DMS153 treated with DMSO at 0.1 percent for 48 hours (cell line): ENCODE data around the gene ATP11C.

Source experiments
- DNase-seq: peaks from one replicate; lab custom pipeline; 2025; ENCODE audit not compliant: unreplicated experiment; lab: John Stamatoyannopoulos, UW

ATP11C gene

GRCh38 chrX:139815771-139816170 is 117.1 kb downstream of the ATP11C start:
- no peak for DNase-seq

DNA sequence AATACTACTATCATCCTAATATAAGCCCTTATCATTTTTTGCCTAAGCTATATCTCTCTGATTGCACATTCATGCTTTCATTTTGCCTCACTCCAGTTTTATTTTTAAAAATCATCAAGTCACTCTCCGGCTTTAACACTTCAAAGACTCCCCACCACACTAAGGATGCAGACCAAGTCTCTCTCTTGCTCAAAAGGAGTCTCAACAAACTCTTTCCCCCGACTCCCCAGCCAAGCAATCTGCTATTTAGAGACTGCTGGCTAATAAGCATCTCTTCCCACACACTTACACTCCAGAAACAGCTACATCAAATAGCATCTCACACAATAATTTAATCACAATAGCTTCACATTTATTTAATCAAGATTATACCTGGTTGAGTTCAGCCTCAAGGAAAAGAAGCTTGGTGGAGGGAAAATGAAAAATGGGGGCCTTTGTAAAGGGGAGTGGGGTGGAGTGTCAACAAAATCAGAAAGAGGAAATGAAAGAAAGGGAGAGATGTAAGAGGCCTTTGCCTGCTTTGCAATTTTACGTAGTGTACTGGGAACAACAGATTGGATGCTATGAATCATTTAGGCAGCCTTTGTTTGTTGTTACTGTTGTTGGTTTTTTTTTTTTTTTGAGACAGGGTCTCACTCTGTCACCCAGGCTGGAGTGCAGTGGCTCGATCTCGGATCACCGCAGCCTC is 120.8 kb downstream of the ATP11C start:
- DNase-seq = no peak

GRCh38 chrX:139804482-139804881 is 128.4 kb downstream of the ATP11C start:
- DNase-seq = no peak

- no peak for DNase-seq
Observed at GRCh38 chrX:139803224-139803623, 129.6 kb downstream of the ATP11C start.

DNA sequence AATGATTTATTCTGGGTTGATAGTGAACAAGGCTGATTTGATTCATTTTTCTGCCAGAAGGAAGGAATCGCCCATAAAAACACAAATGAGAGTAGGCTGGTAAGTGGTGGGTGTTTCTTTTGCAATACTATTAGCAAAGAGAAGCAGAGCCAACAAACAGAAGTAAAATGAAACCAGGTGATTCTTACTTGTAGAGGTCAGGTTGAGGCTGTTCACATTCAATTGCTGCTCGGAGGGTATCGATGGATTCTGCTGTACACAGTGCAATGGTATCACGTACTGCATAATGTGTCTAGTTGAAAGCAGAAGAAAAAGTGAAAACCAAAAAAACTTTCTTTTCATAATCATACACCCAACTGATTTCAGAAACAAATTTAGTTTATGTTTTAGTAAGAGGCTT is 130.8 kb downstream of the ATP11C start:
- no peak for DNase-seq

DNA sequence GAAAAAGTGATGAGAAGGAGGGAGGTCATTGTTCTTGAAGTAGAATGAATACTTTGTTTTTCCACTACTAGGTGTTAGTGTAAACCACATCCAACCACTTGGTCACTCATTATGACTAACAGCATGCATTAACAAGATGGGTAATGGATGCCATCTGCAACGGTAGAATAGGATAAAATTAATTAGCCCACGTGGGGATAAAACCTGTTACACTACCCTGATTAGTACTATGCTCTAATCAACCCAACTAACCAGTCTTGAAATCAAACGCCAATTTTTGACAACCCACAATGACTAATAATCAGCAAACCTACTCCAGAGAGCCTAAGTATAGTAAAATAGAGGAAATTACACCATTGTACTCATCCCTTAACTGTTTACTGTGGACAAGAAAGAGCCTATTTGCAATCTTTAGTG is 131.4 kb downstream of the ATP11C start:
- no peak for DNase-seq

DNA sequence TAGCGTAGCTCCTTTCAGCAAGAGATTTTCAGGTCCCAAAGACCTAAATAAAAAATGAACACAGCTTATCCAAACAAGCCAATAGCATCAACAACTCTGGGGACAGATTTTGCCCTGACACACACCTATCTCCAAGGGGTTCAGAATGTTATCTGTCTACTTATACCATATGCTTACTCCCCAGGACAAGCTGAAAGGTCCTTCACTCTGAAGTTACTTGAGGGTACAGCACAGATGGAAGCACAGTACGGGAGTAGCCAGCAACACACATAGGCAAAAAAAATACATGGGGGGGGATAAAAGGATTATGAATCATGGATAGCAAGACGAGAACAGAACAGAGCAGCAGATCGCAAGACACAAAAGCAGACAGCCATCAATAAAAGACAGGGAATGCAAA is 134.2 kb downstream of the ATP11C start:
- no peak for DNase-seq

DNA sequence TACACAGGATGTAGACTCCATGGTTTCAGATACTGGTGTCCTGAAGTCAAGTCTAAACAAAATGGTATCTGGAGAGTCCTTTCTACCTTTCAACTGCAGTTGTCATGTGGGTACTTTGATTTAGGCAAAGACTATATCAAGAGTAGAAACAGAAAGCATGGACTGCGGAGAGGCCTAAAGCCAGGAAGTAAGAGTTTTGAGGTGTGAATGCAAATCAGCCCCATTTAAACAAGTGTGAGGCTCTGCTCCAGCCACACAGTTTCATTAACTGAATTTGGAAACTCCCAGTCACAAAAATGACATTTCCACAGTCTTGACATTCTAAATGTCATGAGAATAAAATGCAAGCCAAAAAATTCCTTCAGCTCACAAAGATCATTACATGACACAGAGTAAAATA is 137.7 kb downstream of the ATP11C start:
- no peak for DNase-seq

- no peak for DNase-seq
Observed at GRCh38 chrX:139787601-139788000, 145.3 kb downstream of the ATP11C start.

GRCh38 chrX:139784807-139785206 is 148.0 kb downstream of the ATP11C start:
- DNase-seq = no peak

GRCh38 chrX:139783959-139784358 is 148.9 kb downstream of the ATP11C start:
- no peak for DNase-seq

- no peak for DNase-seq
Observed at GRCh38 chrX:139783030-139783429, 149.8 kb downstream of the ATP11C start.

GRCh38 chrX:139776599-139776998 is 156.3 kb downstream of the ATP11C start:
- DNase-seq = no peak

- DNase-seq = no peak
Observed at GRCh38 chrX:139770366-139770765, 162.5 kb downstream of the ATP11C start.

GRCh38 chrX:139766545-139766983 is 166.3 kb downstream of the ATP11C start:
- no peak for DNase-seq

DNA sequence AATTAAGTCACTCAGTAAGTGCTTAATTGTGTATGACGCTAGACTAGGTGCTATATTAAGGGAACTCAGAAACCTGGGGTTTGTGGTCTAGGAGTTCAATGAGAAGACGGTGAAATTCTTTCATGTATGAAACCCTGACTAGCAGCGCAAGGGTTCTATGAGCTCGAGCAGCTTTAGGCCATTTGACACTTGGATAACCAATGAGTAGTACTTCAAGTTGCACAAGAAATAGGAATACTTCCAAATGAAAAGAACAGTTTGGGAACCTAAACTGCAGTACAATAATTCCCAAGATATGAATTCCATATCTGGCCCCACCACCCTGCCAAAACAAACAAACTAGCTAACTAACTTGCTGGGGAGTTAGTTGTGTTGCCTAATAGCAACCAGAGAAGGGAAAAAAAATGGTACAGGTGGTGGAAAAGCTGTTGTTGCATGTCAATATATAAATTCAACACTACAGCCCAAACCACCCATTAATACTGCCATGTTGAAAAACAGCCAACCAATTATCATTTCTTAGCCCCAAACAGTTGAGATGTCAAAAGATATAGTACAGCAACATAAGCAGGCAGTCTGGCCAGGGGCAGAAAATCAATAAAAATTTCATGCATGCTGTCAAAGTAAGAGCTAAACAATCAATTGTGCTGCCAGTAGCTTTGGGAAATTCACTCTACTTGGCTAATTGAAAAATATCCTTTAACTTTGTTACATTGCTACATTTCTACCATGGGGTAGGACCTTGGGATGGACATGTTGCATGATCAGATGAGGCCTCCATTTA is 170.3 kb downstream of the ATP11C start:
- DNase-seq = no peak

- DNase-seq = peak; percentile 21
Observed at GRCh38 chrX:139759637-139760036, 173.2 kb downstream of the ATP11C start.

DNA sequence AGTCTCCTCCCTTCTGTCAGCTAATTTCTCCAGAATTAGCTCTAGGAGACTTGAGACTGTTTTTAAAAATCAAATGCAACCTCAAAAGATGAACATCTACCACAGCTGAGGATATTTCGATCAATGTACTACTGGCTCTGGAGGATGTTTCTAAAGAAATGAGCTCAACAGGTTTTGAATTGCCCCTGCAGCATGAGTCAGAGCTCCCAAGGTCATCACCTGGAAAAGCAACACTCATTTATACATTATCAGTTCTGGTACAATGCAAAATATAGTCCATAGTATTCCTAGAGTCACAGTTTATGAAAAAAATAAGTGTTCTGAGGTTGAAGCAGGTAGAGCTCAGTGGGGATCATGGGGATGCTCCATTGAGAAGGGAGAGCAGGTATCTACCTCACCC is 174.0 kb downstream of the ATP11C start:
- no peak for DNase-seq

DNA sequence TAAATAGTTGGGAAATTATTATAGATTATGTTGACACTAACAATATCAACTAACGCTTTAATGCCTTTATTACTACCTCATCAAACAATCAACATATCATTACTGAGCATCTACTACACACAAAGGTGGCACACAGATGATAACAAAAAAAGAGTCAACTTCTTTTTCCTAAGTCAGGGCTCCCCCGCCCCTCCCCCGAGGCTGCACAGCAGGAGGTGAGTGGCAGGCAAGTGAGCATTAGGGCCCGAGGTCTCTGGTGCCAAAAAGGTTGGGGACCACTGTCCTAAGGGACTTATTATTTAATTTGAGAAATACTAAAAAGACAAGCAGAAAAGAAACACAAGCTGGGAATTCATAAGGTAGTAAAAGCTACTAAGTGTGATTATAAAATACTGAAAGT is 174.6 kb downstream of the ATP11C start:
- no peak for DNase-seq

GRCh38 chrX:139751053-139751452 is 181.8 kb downstream of the ATP11C start:
- DNase-seq = no peak

GRCh38 chrX:139750390-139750789 is 182.5 kb downstream of the ATP11C start:
- no peak for DNase-seq

GRCh38 chrX:139739138-139739537 is 193.7 kb downstream of the ATP11C start:
- DNase-seq = no peak

DNA sequence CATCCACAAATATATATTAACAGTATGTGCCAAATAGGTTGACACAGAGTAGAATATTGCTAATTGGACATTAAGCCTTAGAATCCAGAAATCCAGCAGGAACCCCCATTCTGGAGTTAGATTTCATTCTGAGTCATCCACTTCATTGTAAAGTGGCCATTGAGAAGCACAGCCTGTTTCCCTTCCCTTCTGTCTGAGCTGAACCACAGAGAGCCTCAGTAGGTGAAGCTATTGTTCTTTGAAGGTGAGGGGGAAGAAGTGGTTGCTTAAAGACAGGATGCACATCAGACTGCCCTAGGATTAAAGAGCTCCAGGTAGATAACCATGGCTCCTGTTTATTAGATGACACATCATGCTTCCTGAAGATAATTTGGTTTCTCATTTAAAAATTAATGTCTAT is 194.3 kb downstream of the ATP11C start:
- DNase-seq = peak; percentile 64
